A172 (cell line): Measurements from ENCODE around the gene SKOR2. TPM values are rescaled to one million over a fixed set of nuclear protein-coding genes. Genes with fewer than 3 reads are reported as not detected.

Source experiments
- DNase-seq: peaks from one replicate; pipeline ENCODE4 v3.0.0-alpha.2; 2015; ENCODE audit warnings: low spot score
- total RNA-seq: library from RNA; depleted of rRNA; stranded (reverse); fragments of >200 nt; shearing (Covaris generic); gene quantifications from 2 replicates; pipeline ENCODE4 v1.2.3, GENCODE V29; 2014; rRNA removed

Gene SKOR2
- not detected in 2 replicates for total RNA-seq

GRCh38 chr18:47251289-47252120, at the start of gene SKOR2:
SKOR2 (minus strand) TSS chr18:47251660; CDS start chr18:47249183, 2,477 bp downstream.
- DNase-seq: peak; percentile 7

GRCh38 chr18:47296462-47296861, 45.0 kb upstream of the SKOR2 start:
- no peak for DNase-seq

GRCh38 chr18:47294801-47295200, 43.3 kb upstream of the SKOR2 start:
- no peak for DNase-seq

GRCh38 chr18:47288741-47289140, 37.3 kb upstream of the SKOR2 start:
- no peak for DNase-seq

GRCh38 chr18:47287911-47288585, 36.6 kb upstream of the SKOR2 start:
- no peak for DNase-seq

GRCh38 chr18:47286776-47287410, 35.4 kb upstream of the SKOR2 start:
- no peak for DNase-seq

- DNase-seq: no peak
These were observed 34.0 kb upstream of the SKOR2 start for GRCh38 chr18:47285456-47285855.

- DNase-seq: no peak
These were observed 33.4 kb upstream of the SKOR2 start for GRCh38 chr18:47284721-47285395.

- DNase-seq: peak; percentile 6
These were observed 32.0 kb upstream of the SKOR2 start for GRCh38 chr18:47283476-47283875.

GRCh38 chr18:47280121-47280520, 28.7 kb upstream of the SKOR2 start:
- DNase-seq: no peak

GRCh38 chr18:47274961-47275360, 23.5 kb upstream of the SKOR2 start:
- DNase-seq: no peak

- DNase-seq: peak; percentile 74
These were observed 13.7 kb upstream of the SKOR2 start for GRCh38 chr18:47265197-47265596.

- no peak for DNase-seq
These were observed 12.8 kb upstream of the SKOR2 start for GRCh38 chr18:47264308-47264700.

- no peak for DNase-seq
These were observed 12.2 kb upstream of the SKOR2 start for GRCh38 chr18:47263430-47264307.

GRCh38 chr18:47263150-47263429, 11.6 kb upstream of the SKOR2 start:
- no peak for DNase-seq

GRCh38 chr18:47262301-47263149, 11.1 kb upstream of the SKOR2 start:
- no peak for DNase-seq

GRCh38 chr18:47261902-47262300, 10.4 kb upstream of the SKOR2 start:
- DNase-seq: no peak

- no peak for DNase-seq
These were observed 9.7 kb upstream of the SKOR2 start for GRCh38 chr18:47260924-47261701.

- DNase-seq: no peak
These were observed 8.9 kb upstream of the SKOR2 start for GRCh38 chr18:47260120-47260923.
